GM23338 (cell line): ENCODE data around the gene SLC25A15. TPM values are rescaled to one million over a fixed set of nuclear protein-coding genes. Genes with fewer than 3 reads are reported as not detected.

ENCODE experiments used
- ATAC-seq: fragments of 200-7000 bp; cut with Tn5 transposase; 3 replicates; pipeline ENCODE4 v1.9.1; 2020
- DNase-seq: peaks from one replicate; pipeline ENCODE4 v3.0.0-alpha.2; 2015; ENCODE audit warnings: low spot score
- H2AFZ ChIP-seq: fragments of 200-600 bp; sonication (generic); 2 replicates; pipeline ENCODE4 v1.8.0; 2016; ENCODE audit warnings: antibody characterized with exemption, mild to moderate bottlenecking, moderate library complexity
- H3F3A ChIP-seq: fragments of 200-600 bp; sonication (generic); replicated peaks from 2 replicates; pipeline ENCODE4 v1.8.0; 2017; ENCODE audit warnings: antibody characterized with exemption, mixed run types, low read depth
- H3K27ac ChIP-seq: fragments of 200-600 bp; sonication (generic); 2 replicates; pipeline ENCODE4 v1.6.1; 2016; ENCODE audit warnings: low read depth
- H3K27me3 ChIP-seq: fragments of 200-600 bp; sonication (generic); 2 replicates; pipeline ENCODE4 v1.8.0; 2016; ENCODE audit warnings: mild to moderate bottlenecking, mixed run types, moderate library complexity; ENCODE audit not compliant: insufficient read depth
- H3K36me3 ChIP-seq: fragments of 200-600 bp; sonication (generic); 2 replicates; pipeline ENCODE4 v1.8.0; 2016; ENCODE audit warnings: mild to moderate bottlenecking; ENCODE audit not compliant: insufficient read depth
- H3K4me1 ChIP-seq: fragments of 200-600 bp; sonication (generic); 2 replicates; pipeline ENCODE4 v1.8.0; 2016; ENCODE audit warnings: mild to moderate bottlenecking, moderate library complexity; ENCODE audit not compliant: insufficient read depth
- H3K4me2 ChIP-seq: fragments of 200-600 bp; sonication (generic); 2 replicates; pipeline ENCODE4 v1.7.1; 2017; ENCODE audit warnings: mixed run types
- H3K4me3 ChIP-seq: fragments of 200-600 bp; sonication (generic); 2 replicates; pipeline ENCODE4 v1.6.1; 2016; ENCODE audit warnings: mixed run types
- H3K79me2 ChIP-seq: fragments of 200-600 bp; sonication (generic); replicated peaks from 2 replicates; pipeline ENCODE4 v1.8.0; 2017; ENCODE audit warnings: mild to moderate bottlenecking; ENCODE audit not compliant: insufficient read depth
- H3K9me2 ChIP-seq: fragments of 200-600 bp; sonication (generic); 2 replicates; pipeline ENCODE4 v1.8.0; 2017; ENCODE audit not compliant: insufficient read depth
- H4K20me1 ChIP-seq: fragments of 200-600 bp; sonication (generic); replicated peaks from 2 replicates; pipeline ENCODE4 v1.8.0; 2017; ENCODE audit warnings: mild to moderate bottlenecking; ENCODE audit not compliant: insufficient read depth
- H3K27ac Mint-ChIP-seq: 2 replicates; pipeline ENCODE4 v1.8.0; 2020; ENCODE audit warnings: inconsistent platforms, mild to moderate bottlenecking, moderate library complexity, mixed read lengths
- H3K27me3 Mint-ChIP-seq: 3 replicates; pipeline ENCODE4 v1.8.0; 2022; ENCODE audit warnings: low read depth, mild to moderate bottlenecking, moderate library complexity, mixed read lengths, inconsistent platforms; ENCODE audit not compliant: insufficient read depth, poor library complexity
- H3K36me3 Mint-ChIP-seq: 3 replicates; pipeline ENCODE4 v1.8.0; 2021; ENCODE audit warnings: low read depth, mild to moderate bottlenecking, inconsistent platforms, moderate library complexity, mixed read lengths
- H3K4me1 Mint-ChIP-seq: 3 replicates; pipeline ENCODE4 v1.8.0; 2020; ENCODE audit warnings: mild to moderate bottlenecking, inconsistent platforms, mixed read lengths
- H3K4me3 Mint-ChIP-seq: 3 replicates; pipeline ENCODE4 v1.8.0; 2021; ENCODE audit warnings: moderate library complexity, mild to moderate bottlenecking, inconsistent platforms, mixed read lengths
- H3K9me3 Mint-ChIP-seq: 3 replicates; pipeline ENCODE4 v1.8.0; 2020; ENCODE audit warnings: moderate library complexity, mild to moderate bottlenecking, inconsistent platforms, mixed read lengths
- ETS1 ChIP-seq: IDR thresholded peaks from 2 replicates; pipeline ENCODE4 v1.6.1; 2016; ENCODE audit warnings: antibody characterized with exemption
- EZH2 ChIP-seq: fragments of 200-600 bp; sonication (generic); IDR thresholded peaks from one replicate; pipeline ENCODE4 v1.8.0; 2017; ENCODE audit warnings: antibody characterized with exemption, mild to moderate bottlenecking, low read depth; ENCODE audit not compliant: unreplicated experiment
- JUNB ChIP-seq: IDR thresholded peaks from one replicate; pipeline ENCODE4 v1.6.1; 2016; ENCODE audit warnings: antibody characterized with exemption; ENCODE audit not compliant: unreplicated experiment
- NANOG ChIP-seq: IDR thresholded peaks from 2 replicates; pipeline ENCODE4 v1.6.1; 2016; ENCODE audit warnings: antibody characterized with exemption, borderline replicate concordance
- POLR2AphosphoS5 ChIP-seq: IDR thresholded peaks from 2 replicates; pipeline ENCODE4 v1.6.1; 2016; ENCODE audit warnings: antibody characterized with exemption, low read depth
- REST ChIP-seq: IDR thresholded peaks from one replicate; pipeline ENCODE4 v1.6.1; 2018; ENCODE audit warnings: antibody characterized with exemption; ENCODE audit not compliant: unreplicated experiment
- STAT1 ChIP-seq: IDR thresholded peaks from one replicate; pipeline ENCODE4 v1.6.1; 2016; ENCODE audit warnings: antibody characterized with exemption; ENCODE audit not compliant: unreplicated experiment
- ZNF114 ChIP-seq: fragments of 250-450 bp; sonication (Bioruptor Pico); IDR thresholded peaks from 2 replicates; pipeline ENCODE4 v1.5.0; 2020; ENCODE audit warnings: mild to moderate bottlenecking, moderate library complexity
- ZNF462 ChIP-seq: fragments of 250-450 bp; sonication (Bioruptor Pico); IDR thresholded peaks from 2 replicates; pipeline ENCODE4 v1.5.0; 2020; ENCODE audit warnings: mild to moderate bottlenecking, moderate library complexity
- polyA plus RNA-seq: library from polyadenylated mRNA; unstranded; fragments of >200 nt; fragmentation: Nextera tagmentation; extraction: Ambion mirVana; gene quantifications from 2 replicates; pipeline ENCODE4 v1.2.1, GENCODE V29; 2016
- total RNA-seq: library from RNA; depleted of rRNA; stranded (reverse); fragments of >200 nt; shearing (Covaris generic); gene quantifications from 2 replicates; pipeline ENCODE4 v1.2.3, GENCODE V29; 2014

SLC25A15 gene
- total and polyA plus RNA-seq, 2 experiments from 2014 or later, result 6.5 to 32.6 TPM

GRCh38 chr13:40779049-40779448, 10.4 kb upstream of the SLC25A15 start (continued):
- no peak for TF ChIP-seq REST
- TF ChIP-seq EZH2, result no peak

- Mint-ChIP-seq H3K9me3 (no peaks in the 10 kb centered on the region), H3K27ac (no peak overlapping the region), H3K4me3 (no peak overlapping the region), H3K4me1 (peaks cover 13% of the 10 kb centered on the region), H3K36me3 (no peaks in the 10 kb centered on the region; the same call in 2 of the 3 replicates), H3K27me3 (no peaks in the 10 kb centered on the region)
- Histone ChIP-seq H3K4me2 (no peak overlapping the region), H3K4me3 (no peak overlapping the region), H3K36me3 (no peaks in the 10 kb centered on the region), H3K27ac (no peak overlapping the region), H2AFZ (no peak overlapping the region), H3F3A (no peaks in the 10 kb centered on the region), H4K20me1 (no peaks in the 10 kb centered on the region), H3K9me2 (no peaks in the 10 kb centered on the region), H3K27me3 (no peaks in the 10 kb centered on the region), H3K79me2 (no peaks in the 10 kb centered on the region), H3K4me1 (no peaks in the 10 kb centered on the region)
- DNase-seq (no peak), ATAC-seq (no peak)
- TF ChIP-seq EZH2 (no peak), JUNB (no peak)
These were observed 9.6 kb upstream of the SLC25A15 start for GRCh38 chr13:40779796-40780285.

GRCh38 chr13:40780822-40781401, 8.5 kb upstream of the SLC25A15 start:
- Histone ChIP-seq H3K9me2 (no peaks in the 10 kb centered on the region), H3K4me3 (no peak overlapping the region), H3K27me3 (no peaks in the 10 kb centered on the region), H2AFZ (peak overlapping the region; percentile 95), H3K4me1 (no peaks in the 10 kb centered on the region), H4K20me1 (no peaks in the 10 kb centered on the region), H3K4me2 (no peak overlapping the region), H3K79me2 (no peaks in the 10 kb centered on the region), H3K36me3 (no peaks in the 10 kb centered on the region), H3F3A (no peaks in the 10 kb centered on the region), H3K27ac (no peak overlapping the region)
- Mint-ChIP-seq H3K27ac (no peak overlapping the region), H3K4me1 (peaks cover 13% of the 10 kb centered on the region), H3K36me3 (no peaks in the 10 kb centered on the region; the same call in 2 of the 3 replicates), H3K4me3 (no peak overlapping the region), H3K9me3 (no peaks in the 10 kb centered on the region), H3K27me3 (no peaks in the 10 kb centered on the region)
- ATAC-seq (peak; percentile 33), DNase-seq (peak; percentile 43)
- TF ChIP-seq JUNB (no peak), ZNF114 (no peak), POLR2AphosphoS5 (no peak), ZNF462 (CRISPR knock-in tag) (no peak), ETS1 (no peak), NANOG (no peak), STAT1 (no peak)
